Central memory CD8-positive, alpha-beta T cell (primary cell): ENCODE results near the gene IFI44L.

Experiments
- ATAC-seq: fragments of 150-1000 bp; cut with Tn5 transposase; replicated peaks from 2 replicates; pipeline ENCODE4 v1.10.0; 2022; ENCODE audit warnings: mild to moderate bottlenecking, moderate FRiP score, moderate number of reproducible peaks; ENCODE audit not compliant: poor library complexity, severe bottlenecking; ENCODE audit errors: extremely low read depth
- DNase-seq, 2 donors: peaks; one replicate each; pipeline ENCODE4 v3.0.0; 2021; ENCODE audit warnings: low spot score in 2 of 2
- H3K27ac Mint-ChIP-seq: one replicate; pipeline ENCODE4 v1.8.0; 2022; ENCODE audit warnings: low read depth, mild to moderate bottlenecking, moderate library complexity, mixed read lengths
- H3K27me3 Mint-ChIP-seq: one replicate; pipeline ENCODE4 v1.8.0; 2022; ENCODE audit warnings: mixed read lengths
- H3K36me3 Mint-ChIP-seq: one replicate; pipeline ENCODE4 v1.8.0; 2022; ENCODE audit warnings: mild to moderate bottlenecking, moderate library complexity, mixed read lengths; ENCODE audit not compliant: insufficient read depth
- H3K4me1 Mint-ChIP-seq: one replicate; pipeline ENCODE4 v1.8.0; 2022; ENCODE audit warnings: mixed read lengths
- H3K4me3 Mint-ChIP-seq: one replicate; pipeline ENCODE4 v1.8.0; 2022; ENCODE audit warnings: mild to moderate bottlenecking, moderate library complexity, mixed read lengths
- H3K9me3 Mint-ChIP-seq: one replicate; pipeline ENCODE4 v1.8.0; 2022; ENCODE audit warnings: mixed read lengths

Gene IFI44L

DNA sequence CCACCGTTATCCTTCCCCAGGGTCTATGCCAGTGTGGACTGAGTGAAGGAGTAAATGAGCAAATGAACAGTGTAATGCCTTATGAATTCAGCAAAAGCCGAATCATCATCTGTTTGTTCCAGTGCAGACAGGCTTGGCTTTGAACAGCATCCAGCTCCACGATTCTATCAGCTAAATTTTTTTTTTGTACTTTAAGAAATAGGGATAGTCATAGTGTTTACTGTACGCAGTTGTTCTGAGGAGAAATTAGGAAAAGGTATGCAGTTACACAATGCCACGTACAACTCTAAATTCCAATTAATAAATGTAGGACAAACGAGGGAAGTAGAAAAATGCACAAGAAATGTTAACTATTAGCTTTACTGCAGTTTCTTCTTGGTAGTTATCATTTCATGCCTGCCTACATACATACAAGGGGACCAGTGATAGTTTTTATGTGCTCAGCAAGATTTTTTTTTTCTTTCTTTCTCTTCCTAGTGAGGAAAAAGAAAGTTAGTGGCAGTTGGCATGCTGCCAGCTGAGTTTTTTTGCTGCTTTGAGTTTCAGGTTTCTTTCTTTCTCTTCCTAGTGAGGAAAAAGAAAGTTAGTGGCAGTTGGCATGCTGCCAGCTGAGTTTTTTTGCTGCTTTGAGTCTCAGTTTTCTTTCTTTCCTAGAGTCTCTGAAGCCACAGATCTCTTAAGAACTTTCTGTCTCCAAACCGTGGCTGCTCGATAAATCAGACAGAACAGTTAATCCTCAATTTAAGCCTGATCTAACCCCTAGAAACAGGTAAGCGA is at the start of gene IFI44L:
IFI44L (plus strand) TSS at position 646 of the 777 bp plus-strand sequence. CDS start 7,468 bp downstream, outside the sequence.
- H3K36me3 Mint-ChIP-seq = peaks cover 3% of the 10 kb centered on the region
- no peaks in the 10 kb centered on the region for H3K9me3 Mint-ChIP-seq
- DNase-seq (peak in 1 of 2 donors; percentile 18), ATAC-seq (no peak)
- no peaks in the 10 kb centered on the region for H3K27me3 Mint-ChIP-seq
- H3K27ac Mint-ChIP-seq = peak within 1 kb of the TSS; percentile 89
- H3K4me1 Mint-ChIP-seq = peaks cover 64% of the 10 kb centered on the region
- H3K4me3 Mint-ChIP-seq = peak within 1 kb of the TSS; percentile 75

GRCh38 chr1:78570539-78570938 is 49.7 kb upstream of the IFI44L start:
- ATAC-seq (no peak), DNase-seq (no peak)
- Mint-ChIP-seq H3K27me3 (no peaks in the 10 kb centered on the region), H3K27ac (no peak overlapping the region), H3K36me3 (no peaks in the 10 kb centered on the region), H3K4me1 (no peaks in the 10 kb centered on the region), H3K9me3 (no peaks in the 10 kb centered on the region), H3K4me3 (no peak overlapping the region)

DNA sequence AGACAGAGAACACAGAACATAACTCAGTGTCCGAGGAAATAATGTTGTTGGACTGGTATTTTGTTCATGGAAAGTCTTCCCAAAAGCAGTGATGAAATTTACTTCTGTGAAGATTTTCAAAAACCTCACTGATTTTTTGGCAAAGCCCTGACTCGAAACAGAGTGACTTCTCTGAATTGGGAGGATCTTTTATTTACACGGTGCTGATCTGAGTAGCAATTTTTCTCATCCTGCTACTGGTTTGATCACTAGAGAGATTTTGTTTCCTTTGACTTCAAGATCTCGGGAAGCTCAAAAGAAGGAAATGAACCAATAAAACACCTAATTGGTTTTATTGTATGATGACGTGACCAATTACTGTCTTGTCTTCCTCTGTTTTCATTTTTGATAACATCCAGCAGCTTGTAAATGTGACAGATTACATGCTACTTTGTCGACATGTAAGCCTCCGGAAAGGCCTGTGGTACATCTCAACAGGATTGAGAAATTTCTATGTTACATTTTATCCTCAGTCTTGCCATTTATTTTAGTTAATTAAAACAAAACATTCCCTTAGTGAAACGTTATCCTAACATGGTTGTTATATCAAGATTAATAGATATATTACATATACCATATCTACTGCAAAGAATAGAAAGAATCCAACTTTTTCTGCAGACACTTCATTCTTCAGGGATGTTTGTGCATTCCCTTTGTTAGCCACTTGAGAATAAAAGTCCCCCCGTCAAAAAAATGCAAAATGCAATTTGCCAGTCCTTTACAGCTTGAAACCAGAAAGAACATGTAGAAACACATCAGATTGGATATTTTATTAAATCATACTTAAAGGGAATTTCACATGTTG is 42.8 kb upstream of the IFI44L start:
- Mint-ChIP-seq H3K36me3 (no peaks in the 10 kb centered on the region), H3K9me3 (no peaks in the 10 kb centered on the region), H3K27me3 (no peaks in the 10 kb centered on the region), H3K4me1 (no peaks in the 10 kb centered on the region), H3K27ac (no peak overlapping the region), H3K4me3 (no peak overlapping the region)
- DNase-seq = no peak
- no peak for ATAC-seq

DNA sequence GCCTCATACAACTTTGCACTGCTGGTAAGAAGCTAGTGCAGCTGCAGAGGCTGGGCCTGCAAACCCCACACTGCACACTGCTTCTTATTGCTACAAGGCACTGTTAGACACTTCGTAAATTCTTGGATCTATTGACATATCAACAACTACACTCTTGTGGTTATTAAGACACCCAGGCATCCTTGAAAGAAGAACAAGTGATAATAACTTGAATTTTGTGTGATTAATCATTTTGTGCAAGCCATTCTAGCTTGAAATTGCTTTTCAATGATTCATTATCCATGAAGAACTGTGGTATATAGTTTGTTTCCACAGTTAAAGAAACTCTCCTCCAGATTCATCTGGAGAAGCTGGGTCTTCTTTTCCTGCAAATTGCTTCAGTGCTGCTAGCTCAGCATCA is 33.7 kb upstream of the IFI44L start:
- Mint-ChIP-seq H3K4me3 (no peak overlapping the region), H3K36me3 (no peaks in the 10 kb centered on the region), H3K9me3 (no peaks in the 10 kb centered on the region), H3K27me3 (peaks cover 20% of the 10 kb centered on the region), H3K4me1 (no peaks in the 10 kb centered on the region), H3K27ac (no peak overlapping the region)
- DNase-seq (no peak), ATAC-seq (no peak)

DNA sequence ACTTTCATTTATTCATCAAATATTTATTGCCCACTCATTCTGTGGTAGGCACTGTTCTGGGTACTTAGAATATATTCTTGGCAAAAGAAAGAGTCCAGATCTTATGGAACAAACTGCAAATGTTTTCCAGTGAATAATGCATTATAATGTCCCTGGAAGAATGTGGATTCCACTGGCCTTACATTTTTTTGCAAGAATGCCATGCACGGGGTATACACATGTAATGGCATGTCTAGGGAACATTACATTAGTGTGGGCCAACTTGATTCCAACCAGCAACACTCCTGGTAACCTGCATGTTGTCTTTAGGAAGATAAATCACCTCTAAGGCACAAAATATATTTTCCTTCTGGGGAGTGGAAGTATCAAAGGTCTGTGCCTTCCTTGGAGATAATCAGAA is 33.0 kb upstream of the IFI44L start:
- Mint-ChIP-seq H3K27me3 (peaks cover 20% of the 10 kb centered on the region), H3K4me3 (no peak overlapping the region), H3K27ac (no peak overlapping the region), H3K36me3 (no peaks in the 10 kb centered on the region), H3K9me3 (no peaks in the 10 kb centered on the region), H3K4me1 (no peaks in the 10 kb centered on the region)
- DNase-seq (no peak), ATAC-seq (no peak)

DNA sequence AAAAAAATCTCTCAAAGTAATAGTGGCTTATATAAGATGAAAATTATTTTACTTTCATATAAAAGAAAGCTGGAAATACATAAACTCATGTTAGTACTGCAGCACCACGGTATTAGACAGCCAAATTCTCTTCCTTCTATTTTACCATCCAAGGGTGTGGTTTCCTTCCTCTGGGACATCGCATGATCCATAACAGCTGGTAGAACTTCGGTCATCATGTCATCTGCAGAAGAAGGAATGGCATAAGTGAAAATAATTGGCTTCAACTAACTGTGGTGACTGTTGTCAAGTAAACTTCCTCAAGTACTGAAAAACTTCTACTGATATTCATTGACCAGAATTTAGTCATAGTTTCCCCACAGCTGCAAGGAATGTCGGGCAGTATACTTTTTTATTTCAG is 28.3 kb upstream of the IFI44L start:
- no peaks in the 10 kb centered on the region for H3K4me1 Mint-ChIP-seq
- H3K27me3 Mint-ChIP-seq = no peaks in the 10 kb centered on the region
- H3K4me3 Mint-ChIP-seq = no peak overlapping the region
- no peaks in the 10 kb centered on the region for H3K36me3 Mint-ChIP-seq
- H3K27ac Mint-ChIP-seq = no peak overlapping the region
- DNase-seq = no peak
- ATAC-seq = no peak
- H3K9me3 Mint-ChIP-seq = no peaks in the 10 kb centered on the region

- Mint-ChIP-seq H3K4me3 (no peak overlapping the region), H3K27ac (no peak overlapping the region), H3K9me3 (no peaks in the 10 kb centered on the region), H3K27me3 (peaks cover 10% of the 10 kb centered on the region), H3K36me3 (no peaks in the 10 kb centered on the region), H3K4me1 (no peaks in the 10 kb centered on the region)
- DNase-seq (no peak), ATAC-seq (no peak)
Observed at GRCh38 chr1:78599294-78599693, 21.0 kb upstream of the IFI44L start.

- DNase-seq (no peak), ATAC-seq (no peak)
- no peak overlapping the region for H3K4me3 Mint-ChIP-seq
- H3K9me3 Mint-ChIP-seq = no peaks in the 10 kb centered on the region
- no peaks in the 10 kb centered on the region for H3K36me3 Mint-ChIP-seq
- peaks cover 10% of the 10 kb centered on the region for H3K27me3 Mint-ChIP-seq
- no peak overlapping the region for H3K27ac Mint-ChIP-seq
- no peaks in the 10 kb centered on the region for H3K4me1 Mint-ChIP-seq
Observed at GRCh38 chr1:78601068-78601467, 19.2 kb upstream of the IFI44L start.

DNA sequence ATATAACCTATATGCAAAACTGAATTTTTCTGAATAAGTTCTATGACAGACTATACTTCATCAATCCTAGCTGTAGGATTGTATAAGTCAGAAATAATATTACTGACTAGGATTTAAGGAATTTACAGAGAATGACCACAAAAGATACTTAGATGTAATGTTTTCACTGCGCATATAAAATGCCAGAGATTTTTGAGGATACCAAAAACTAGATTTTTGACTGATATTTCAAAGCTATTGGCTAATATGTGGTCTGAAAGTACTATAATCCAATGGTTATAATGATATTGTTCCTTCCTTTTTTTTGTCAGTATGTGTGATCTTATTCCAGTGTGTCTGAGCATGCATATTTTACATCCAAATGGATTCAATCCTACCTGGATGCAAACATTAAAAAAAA is 17.0 kb upstream of the IFI44L start:
- no peak for DNase-seq
- Mint-ChIP-seq H3K27ac (no peak overlapping the region), H3K36me3 (no peaks in the 10 kb centered on the region), H3K4me3 (no peak overlapping the region), H3K27me3 (peaks cover 12% of the 10 kb centered on the region), H3K9me3 (no peaks in the 10 kb centered on the region), H3K4me1 (no peaks in the 10 kb centered on the region)
- no peak for ATAC-seq

- Mint-ChIP-seq H3K9me3 (no peaks in the 10 kb centered on the region), H3K27ac (peak overlapping the region; percentile 74), H3K36me3 (no peaks in the 10 kb centered on the region), H3K4me3 (no peak overlapping the region), H3K27me3 (peaks cover 26% of the 10 kb centered on the region), H3K4me1 (no peaks in the 10 kb centered on the region)
- ATAC-seq (no peak), DNase-seq (no peak)
Observed at GRCh38 chr1:78604643-78605042, 15.6 kb upstream of the IFI44L start.

- Mint-ChIP-seq H3K36me3 (peaks cover 2% of the 10 kb centered on the region), H3K4me1 (no peaks in the 10 kb centered on the region), H3K27me3 (peaks cover 36% of the 10 kb centered on the region), H3K4me3 (no peak overlapping the region), H3K9me3 (no peaks in the 10 kb centered on the region), H3K27ac (peak overlapping the region; percentile 30)
- DNase-seq (no peak), ATAC-seq (no peak)
Observed at GRCh38 chr1:78606274-78606673, 14.0 kb upstream of the IFI44L start.

DNA sequence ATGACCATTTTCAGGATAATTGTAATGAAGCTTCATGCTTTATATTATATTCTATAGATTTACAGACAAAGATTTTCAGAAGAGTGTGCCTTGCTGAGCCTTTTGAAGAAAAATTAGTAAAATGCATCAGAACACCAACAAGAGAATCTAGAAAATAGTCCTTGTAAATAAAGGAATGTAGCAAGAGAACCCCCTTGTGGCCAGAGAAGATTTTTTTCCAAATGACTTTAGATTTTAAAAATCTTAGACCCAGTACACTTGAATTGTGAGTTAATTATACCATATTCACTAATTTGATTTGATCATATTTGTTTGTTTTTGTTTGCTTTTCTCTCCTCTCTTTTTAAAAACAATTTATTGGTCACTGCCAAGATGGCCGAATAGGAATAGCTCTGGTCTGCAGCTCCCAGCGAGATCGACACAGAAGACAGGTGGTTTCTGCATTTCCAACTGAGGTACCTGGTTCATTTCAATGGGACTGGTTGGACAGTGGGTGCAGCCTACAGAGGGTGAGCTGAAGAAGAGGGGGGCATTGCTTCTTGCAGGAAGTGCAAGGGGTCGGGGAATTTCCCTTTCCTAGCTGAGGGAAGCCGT is 12.8 kb upstream of the IFI44L start:
- H3K36me3 Mint-ChIP-seq = peaks cover 2% of the 10 kb centered on the region
- no peak for ATAC-seq
- H3K27ac Mint-ChIP-seq = no peak overlapping the region
- no peak overlapping the region for H3K4me3 Mint-ChIP-seq
- H3K27me3 Mint-ChIP-seq = peaks cover 36% of the 10 kb centered on the region
- H3K9me3 Mint-ChIP-seq = no peaks in the 10 kb centered on the region
- no peak for DNase-seq
- H3K4me1 Mint-ChIP-seq = no peaks in the 10 kb centered on the region
